ENCODE results near the gene KLF1.

DNA sequence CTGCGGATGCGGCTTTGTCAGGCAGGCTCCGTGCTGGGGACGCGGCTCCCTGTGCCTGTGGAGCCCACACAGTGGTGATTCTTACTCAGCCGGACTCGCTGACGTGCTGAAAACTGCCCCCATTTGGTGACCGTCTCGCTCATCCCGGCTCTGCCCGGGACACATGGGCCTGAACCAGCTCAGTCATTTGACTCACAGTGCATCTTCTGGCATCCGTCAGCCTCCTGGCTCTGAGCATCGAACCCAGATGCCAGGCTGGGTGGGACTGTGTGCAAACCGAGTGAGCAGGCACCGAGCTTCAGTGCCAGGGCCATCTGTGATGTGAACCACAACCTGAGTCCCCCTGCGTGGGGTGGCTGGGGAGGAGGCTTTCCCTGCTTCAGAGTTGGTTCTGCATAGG is 9.5 kb upstream of the KLF1 start:
- TF ChIP-seq, protein P1, sequence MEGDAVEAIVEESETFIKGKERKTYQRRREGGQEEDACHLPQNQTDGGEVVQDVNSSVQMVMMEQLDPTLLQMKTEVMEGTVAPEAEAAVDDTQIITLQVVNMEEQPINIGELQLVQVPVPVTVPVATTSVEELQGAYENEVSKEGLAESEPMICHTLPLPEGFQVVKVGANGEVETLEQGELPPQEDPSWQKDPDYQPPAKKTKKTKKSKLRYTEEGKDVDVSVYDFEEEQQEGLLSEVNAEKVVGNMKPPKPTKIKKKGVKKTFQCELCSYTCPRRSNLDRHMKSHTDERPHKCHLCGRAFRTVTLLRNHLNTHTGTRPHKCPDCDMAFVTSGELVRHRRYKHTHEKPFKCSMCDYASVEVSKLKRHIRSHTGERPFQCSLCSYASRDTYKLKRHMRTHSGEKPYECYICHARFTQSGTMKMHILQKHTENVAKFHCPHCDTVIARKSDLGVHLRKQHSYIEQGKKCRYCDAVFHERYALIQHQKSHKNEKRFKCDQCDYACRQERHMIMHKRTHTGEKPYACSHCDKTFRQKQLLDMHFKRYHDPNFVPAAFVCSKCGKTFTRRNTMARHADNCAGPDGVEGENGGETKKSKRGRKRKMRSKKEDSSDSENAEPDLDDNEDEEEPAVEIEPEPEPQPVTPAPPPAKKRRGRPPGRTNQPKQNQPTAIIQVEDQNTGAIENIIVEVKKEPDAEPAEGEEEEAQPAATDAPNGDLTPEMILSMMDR (IDR thresholded peaks at IDR 0.05 in 4 of 5, conservative IDR thresholded peaks at IDR 0.05 in 1 of 5), result no peak
- TF ChIP-seq POLR2A (IDR thresholded peaks at IDR 0.05), result no peak
